NCI-H82 (cell line): ENCODE results near the gene IFNA2.
"Not testable (repeated sequence)": the region's sequence is repeated elsewhere in the genome, so short reads cannot be mapped to it uniquely, and the experiment has no call there.

Experiments used
- DNase-seq: peaks from one replicate; lab custom pipeline; 2025; lab: John Stamatoyannopoulos, UW

The IFNA2 gene

DNA sequence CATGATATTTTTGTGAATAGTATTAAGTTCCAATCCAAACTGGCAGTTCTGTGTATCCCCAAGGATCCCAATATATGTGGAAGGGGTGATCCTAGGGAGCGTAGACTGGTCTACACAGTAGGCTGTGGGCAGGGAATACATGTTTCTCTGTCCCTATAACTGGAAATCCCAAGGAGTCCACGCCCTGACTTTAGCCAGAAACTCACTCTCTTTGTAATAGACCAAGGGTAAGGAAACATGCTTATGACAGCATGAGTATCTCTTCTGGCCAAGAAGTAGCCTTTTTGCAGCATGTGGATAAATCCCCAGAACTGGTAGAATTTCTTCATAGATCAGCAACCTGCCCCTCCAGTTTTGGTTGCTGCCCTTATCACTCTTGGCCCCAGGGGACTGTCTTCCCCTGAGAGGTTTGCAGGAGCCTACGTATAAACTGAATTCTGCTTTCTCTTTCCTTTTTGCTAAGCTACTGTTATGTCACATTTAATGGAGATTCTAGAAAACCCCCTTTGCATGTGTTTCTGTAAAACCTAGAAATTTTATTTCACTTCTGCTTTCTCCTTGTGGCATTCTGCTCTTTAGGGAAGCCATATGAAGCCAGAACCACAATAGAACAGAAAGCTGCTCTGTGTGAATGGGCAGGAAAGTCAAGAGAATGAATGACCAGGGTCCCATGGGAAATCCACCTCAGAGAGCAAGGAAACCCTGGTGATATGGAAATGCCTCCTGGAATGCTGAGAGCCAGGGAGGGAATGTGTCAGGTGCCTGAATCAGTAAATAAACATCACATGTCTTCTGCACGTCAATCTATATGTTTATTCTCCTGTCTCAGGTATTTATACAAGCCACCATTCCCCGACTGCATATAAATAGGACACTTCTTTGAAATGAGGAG lies 3.5 kb downstream of the IFNA2 start:
- DNase-seq, result no peak

DNA sequence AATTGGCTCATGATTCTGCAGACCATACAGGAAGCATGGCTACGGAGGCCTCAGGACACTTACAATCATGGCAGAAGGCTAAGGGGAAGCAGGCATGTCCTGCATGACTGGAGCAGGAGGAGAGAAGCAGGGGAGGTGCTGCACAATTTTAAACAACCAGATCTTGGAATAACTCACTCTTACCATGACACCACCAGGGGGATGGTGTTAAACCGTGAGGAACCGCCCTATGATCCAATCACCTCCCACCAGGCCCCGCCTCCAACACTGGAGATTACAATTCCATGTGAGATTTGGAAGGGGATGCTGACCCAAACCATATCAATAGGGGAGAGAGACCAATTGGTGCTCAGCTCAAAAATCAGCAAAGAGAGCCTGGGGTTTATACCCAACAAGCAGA lies 13.7 kb downstream of the IFNA2 start:
- not testable (repeated sequence) for DNase-seq

DNA sequence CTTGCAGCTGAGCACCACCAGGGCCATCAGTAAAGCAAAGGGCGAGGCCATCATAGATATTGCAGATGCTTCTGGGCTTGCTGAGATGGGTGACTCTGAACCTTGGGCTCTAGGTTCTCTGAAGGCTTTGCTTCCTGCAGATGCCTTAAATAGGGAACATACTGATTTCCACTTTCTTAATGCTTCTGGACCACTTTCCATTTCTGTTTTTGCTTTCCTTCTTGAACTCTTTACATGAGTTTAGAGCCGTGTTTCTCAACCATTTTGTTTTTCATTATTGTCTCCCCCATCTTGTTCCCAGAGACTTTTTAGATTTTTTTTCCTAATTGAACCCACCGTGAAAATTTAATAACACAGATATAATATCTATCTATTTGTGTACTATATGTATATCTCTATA lies 17.2 kb downstream of the IFNA2 start, which contains the start of gene IFNA13:
Gene IFNA13 (minus strand): TSS at position 101 of the 400 bp plus-strand sequence. CDS start 47 bp downstream, at position 54.
- no peak for DNase-seq

DNA sequence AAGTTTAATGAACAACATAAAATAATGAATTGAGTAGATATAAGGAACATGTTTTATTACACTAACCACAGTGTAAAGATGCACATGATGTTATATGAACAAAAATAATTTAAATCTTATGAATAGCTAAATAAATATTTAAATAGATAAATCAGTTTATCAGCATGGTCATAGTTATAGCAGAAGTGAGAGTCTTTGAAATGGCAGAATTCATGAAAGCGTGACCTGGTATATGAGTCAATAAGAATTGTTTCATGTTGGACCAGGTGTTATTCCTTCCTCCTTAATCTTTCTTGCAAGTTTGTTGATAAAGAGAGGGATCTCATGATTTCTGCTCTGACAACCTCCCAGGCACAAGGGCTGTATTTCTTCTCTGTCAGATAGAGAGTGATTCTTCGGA lies 18.0 kb downstream of the IFNA2 start:
- DNase-seq, result not testable (repeated sequence)

DNA sequence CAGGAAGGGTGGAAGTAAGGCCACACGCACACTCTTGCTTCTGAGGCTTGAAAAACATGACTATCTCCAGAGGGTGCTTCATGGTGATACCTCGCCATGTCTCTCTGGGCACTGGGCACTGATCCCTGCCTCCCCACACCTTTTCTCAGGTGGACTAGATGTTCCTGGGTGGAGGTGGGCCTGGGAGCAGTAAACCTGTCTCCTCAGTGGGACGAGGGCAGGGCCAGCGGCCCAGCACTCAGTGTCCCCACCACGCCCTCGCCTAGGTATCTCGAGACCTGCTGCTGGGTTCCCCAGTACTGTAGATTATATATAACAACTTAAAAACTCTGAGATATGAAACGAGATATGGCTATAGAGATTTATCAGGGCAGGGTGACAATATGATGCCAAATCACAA lies 22.9 kb downstream of the IFNA2 start:
- no peak for DNase-seq

DNA sequence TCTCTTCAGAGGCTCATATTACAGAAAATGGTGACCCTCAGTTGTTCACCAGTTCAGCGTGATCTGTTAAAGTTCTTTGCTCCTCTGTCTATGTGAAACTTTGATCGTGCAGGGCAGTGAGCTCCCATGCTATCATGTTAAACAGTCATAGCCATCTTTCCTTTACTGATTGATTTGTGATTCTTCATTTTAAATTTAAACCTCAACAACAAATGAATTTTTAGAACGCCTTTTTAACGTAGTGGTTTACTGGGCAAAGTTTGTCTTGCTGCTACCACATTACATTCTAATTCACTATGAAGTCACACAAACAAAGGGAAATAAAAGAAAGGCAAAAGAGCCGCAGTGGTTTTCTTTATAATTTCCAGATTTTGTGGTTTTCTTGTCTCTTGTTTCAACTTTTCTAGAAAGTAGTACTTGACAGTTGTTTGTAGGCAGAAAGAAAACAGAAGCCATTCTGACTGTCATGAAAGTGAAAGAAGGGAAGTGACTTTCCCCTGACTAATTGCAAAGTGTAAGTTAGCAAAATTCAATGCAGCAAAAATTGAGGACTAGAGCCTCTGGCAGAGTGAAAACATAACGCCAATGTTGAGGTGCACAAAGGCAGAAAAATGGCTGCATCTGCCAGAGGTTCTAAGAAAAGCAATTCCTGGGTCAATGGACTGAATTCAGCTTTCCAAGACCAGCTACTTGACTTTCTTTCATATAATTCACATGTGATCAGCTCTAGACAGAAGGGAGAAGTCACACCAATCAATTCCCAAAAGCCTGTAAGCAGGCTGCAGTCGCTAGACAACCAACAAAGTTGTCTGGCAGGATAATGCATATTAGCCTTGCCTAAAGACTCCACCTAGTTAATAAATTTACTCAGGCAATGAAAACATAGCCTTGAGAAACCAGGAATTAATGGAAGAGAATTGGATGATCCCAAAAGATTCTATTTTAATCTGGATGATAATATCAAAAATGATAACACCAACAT lies 27.4 kb downstream of the IFNA2 start:
- DNase-seq, result no peak

DNA sequence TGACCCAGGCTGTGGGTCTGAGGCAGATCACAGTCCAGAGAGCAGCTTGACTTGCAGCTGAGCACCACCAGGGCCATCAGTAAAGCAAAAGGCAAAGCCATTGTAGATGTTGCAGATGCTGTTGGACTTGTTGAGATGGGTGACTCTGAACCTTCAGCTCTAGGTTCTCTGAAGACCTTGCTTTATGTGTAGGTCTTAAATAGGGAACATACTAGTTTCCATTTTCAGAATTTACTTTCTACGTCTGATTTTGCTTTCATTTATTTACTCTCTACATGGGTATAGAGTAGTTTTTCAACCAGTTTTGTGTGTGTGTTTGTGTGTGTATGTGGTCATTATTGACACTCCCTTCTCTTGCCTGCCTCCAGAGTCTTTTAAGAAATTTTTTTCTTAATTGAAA lies 34.4 kb downstream of the IFNA2 start, which contains the start of gene IFNA6:
Gene IFNA6 (minus strand): TSS at position 101 of the 400 bp plus-strand sequence. CDS start 0 bp downstream, at position 101.
- DNase-seq, result no peak

DNA sequence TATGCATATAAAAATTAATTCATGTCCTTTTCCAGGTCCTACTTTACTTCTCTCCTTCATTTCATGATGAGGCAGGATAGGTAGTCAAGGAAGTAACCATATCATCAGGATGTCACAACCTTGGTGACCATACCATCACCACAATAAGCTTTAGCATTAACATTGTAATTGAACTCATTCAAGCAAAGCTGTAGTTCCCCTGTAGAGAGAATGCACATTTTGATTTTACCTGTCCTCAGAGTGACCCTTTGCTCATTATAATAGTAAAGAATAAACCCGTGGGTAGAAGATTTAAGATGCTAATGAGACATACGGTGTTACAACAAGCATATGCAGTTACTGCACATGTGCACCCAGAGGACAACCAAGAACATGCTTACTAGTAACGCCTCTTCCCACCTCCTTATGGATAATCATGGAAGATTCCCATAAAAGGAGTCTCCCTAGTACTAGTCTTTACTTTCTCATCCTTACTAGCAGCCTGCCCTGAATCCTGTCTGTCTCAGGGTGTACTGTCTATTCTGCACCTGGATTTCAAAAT lies 36.7 kb downstream of the IFNA2 start:
- DNase-seq, result no peak

DNA sequence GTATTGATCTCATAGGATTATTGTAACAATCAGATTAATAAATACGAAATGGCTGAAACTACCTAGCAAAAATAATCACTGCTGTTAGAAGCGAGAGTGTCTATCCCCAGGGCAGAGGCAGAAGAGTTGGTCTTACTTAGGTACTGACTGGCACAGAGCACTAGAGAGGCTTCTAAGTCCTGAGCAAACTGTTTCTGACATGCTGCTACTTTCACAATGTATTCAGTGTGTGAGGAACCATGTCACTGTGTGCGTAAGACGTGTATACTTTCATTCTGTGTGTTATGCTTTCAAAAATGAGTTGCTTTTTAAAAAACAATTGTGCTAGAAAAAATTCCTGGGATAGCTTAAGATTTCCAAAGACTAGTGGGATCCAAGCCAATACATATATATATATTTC lies 44.5 kb downstream of the IFNA2 start:
- DNase-seq, result no peak

DNA sequence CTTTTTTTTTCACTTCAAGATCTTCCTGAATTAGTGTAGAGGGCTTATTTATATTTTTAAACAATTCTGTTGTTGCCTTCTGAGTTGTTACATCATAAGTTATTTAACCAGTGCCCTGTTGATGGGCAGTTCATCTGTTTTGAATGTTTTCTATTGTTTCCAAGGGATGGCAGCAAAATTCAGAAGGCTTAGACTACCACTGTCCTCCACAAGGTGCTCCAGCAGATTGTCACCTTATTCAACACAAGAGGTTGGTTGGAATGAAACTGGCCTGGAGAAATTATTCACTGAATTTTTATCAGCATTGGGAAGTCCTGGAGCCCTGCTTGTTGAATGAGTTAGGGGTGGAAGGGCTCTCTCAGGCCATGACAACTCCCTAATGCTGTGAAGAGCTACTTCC lies 48.7 kb downstream of the IFNA2 start:
- peak; percentile 3 for DNase-seq

DNA sequence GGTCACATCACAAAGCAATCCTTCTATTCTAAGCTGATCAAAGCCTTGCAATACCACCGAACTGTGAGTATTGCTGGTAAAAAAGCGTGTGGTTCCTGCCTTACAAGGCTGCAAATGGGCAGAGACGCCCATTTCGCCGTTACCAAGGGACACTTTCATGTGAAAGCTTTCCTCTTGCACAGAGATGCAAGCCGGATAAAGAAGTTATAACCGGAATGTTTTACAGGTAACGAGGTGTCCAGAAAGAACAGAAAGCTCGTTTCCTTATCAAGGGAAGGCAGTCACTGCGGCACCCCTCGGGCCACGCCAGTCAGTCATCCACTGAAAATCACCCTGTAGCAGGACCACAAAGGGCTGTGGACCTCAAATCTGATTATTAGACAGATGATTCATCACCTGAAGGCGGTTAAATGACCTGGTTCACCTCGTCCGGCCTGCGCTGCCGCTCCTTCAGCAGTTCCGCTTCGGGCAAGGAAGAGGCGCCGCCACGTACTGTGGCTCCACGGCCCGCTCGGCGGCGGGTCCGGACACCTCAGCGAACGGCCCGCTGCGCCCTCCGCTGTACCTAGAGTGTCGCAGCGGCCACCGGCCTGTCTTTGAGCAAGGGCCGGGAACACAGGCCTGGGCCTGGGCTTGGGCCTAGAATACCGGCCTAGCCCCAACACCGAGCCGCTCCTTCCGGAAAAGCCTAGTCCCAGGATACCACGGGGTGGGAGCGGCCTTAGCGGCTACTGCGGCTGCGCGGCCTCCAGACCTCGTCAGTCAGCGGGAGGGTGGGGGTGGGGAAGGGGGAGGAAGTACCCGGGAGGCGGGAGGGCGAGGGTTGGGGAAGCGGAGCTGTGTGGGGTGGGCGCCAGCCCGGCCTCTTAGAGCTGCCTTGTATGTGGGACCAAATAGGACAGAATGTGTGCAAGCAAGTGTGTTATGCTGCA lies 50.2 kb downstream of the IFNA2 start, which contains the start of gene KLHL9:
Gene KLHL9 (minus strand): TSS at position 704 of the 932 bp plus-strand sequence. CDS start 545 bp downstream, at position 159.
- peak; percentile 94 for DNase-seq
